GM04504 (cell line): ENCODE measurements around the gene MRPL47.
A peak's percentile ranks its signal among the peaks of the same experiment; 100 is the strongest.

Experiments
- DNase-seq: peaks from one replicate; pipeline ENCODE4 v3.0.0-alpha.2; 2012; ENCODE audit warnings: low read depth

Gene MRPL47

DNA sequence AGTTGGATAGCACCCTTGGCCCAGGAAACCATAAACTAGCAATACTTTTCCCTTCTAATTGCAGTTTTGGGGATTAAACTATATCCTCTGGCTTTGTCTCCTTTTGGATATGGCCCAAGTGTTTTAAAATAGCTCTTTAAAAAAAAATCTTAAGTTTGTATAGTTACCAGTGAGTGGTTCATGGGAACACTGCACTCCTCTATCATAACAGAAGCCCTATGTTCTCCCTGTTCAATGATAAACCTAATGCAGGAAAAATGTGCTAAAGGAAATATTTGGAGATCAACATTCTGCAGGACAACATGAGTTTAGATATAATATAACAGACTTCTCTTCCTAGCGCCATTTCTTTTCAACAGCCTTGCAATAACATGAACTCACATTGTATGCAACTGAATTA lies 13.1 kb downstream of the MRPL47 start:
- DNase-seq: no peak

- DNase-seq: no peak
Measured at GRCh38 chr3:179590669-179591068, 13.8 kb downstream of the MRPL47 start.

GRCh38 chr3:179589143-179589542 lies 15.3 kb downstream of the MRPL47 start:
- no peak for DNase-seq

GRCh38 chr3:179580992-179581391 lies 23.4 kb downstream of the MRPL47 start:
- DNase-seq: no peak

DNA sequence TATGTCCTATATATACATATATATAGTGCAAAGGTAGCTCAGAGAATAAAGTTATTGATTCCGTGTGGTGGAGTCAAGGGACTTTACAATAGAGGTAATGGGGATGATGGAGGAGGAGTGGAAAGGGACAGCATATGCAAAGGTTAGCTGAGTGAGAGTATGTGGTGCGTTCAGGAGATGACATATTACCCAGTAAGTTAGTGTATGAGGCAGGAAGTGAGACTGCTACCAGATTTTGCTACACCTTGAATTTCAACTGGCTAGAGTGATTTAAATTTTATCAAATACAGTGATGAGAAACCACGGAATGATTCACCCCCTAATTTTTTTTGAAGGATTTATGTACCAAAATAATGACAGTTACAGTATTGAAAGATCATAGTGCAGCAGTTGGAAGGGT lies 38.9 kb downstream of the MRPL47 start:
- DNase-seq: no peak

DNA sequence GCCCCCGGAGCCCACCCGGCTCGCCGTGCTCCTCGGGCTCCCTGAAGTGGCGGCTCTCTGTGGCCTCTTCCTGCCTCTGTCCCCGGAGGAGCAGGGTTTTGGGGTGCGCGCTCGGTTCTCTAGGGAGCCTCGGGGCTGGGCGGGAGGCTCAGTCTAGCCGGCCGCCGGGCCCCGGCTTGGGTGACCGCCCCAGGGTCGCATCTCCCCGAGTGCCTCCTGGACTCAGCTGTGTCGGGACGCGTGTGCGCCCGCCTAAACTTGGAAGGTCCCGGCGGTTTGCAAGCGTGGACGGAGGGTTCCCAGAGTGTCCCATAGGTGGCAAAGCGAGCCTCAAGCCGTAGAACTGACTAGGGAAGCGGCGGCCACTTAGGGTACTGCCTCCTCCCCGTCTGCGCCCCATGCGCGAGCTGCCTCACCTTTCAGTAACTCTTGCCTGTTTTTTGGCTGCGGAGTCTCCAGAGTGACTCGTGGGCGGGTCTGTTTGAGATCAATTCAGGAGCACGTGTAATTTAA lies 41.1 kb downstream of the MRPL47 start:
- peak; percentile 42 for DNase-seq

GRCh38 chr3:179562591-179563270 lies 41.7 kb downstream of the MRPL47 start, which contains the start of gene ACTL6A:
Gene ACTL6A, plus strand, starts transcription at chr3:179562926. Its CDS starts 167 bp downstream, at chr3:179563093.
- DNase-seq: peak; percentile 99

GRCh38 chr3:179560791-179561190 lies 43.6 kb downstream of the MRPL47 start:
- no peak for DNase-seq

- DNase-seq: peak; percentile 42
Measured at GRCh38 chr3:179558742-179559364, 45.6 kb downstream of the MRPL47 start.

- no peak for DNase-seq
Measured at GRCh38 chr3:179551349-179552105, 52.9 kb downstream of the MRPL47 start.

DNA sequence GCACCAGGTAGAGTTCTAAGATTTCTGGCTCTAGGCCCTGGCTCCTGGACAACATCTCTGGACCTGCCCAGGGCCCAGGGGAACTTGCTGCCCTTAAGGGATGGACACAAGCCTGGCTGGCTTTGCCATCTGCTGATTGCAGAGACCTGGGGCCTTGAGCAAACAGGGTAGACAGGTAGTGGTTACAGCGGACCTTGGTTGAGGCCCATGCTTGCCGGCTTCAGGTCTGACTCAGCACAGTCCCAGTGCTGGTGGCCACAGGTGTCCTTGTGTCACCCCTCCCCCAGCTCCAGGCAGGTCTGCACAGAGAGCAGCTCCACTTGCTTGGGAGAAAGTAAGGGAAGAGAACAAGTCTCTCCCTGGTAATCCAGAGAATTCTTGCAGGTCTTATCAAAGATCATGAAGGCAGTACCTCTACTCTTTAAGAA lies 57.6 kb downstream of the MRPL47 start:
- DNase-seq: no peak

GRCh38 chr3:179544981-179545645 lies 59.3 kb downstream of the MRPL47 start:
- peak; percentile 73 for DNase-seq

- DNase-seq: no peak
Measured at GRCh38 chr3:179542375-179542774, 62.1 kb downstream of the MRPL47 start.

GRCh38 chr3:179541596-179541995 lies 62.8 kb downstream of the MRPL47 start:
- DNase-seq: no peak

DNA sequence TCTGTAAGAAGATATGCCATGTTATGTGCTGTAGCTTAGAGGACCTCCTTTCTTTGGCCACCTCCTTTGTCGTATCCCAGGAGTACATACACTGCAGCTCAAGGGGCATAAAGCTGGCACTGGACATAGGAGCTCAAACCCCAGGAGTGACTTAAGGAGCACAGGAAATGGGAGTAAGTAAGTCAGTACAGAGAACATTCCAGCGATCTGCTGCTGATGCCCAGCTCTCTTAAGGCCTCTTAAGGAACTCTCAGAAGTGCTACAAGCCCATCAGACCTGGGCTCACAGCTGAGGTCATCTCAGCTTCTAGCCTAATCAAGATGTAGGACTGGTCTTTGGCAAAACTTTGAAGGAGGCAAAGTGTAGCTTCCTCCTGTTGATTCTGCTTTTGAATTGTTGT lies 63.3 kb downstream of the MRPL47 start:
- DNase-seq: no peak
